Testis (tissue), 5 donors: ENCODE data around the gene PTGR2. TPM values are rescaled to one million over a fixed set of nuclear protein-coding genes. Genes with fewer than 3 reads are reported as not detected.

Experiments used
- DNase-seq: peaks from one replicate; pipeline ENCODE4 v3.0.0-alpha.2; 2019
- H3K27ac ChIP-seq, 2 donors: fragments of 200-600 bp; sonication (generic); one replicate each; pipeline ENCODE4 v1.5.1; 2019
- H3K27me3 ChIP-seq: fragments of 200-600 bp; sonication (generic); one replicate; pipeline ENCODE4 v1.5.1; 2019
- H3K36me3 ChIP-seq: fragments of 200-600 bp; sonication (generic); one replicate; pipeline ENCODE4 v1.5.1; 2017; ENCODE audit warnings: low read depth; ENCODE audit errors: missing control alignments
- H3K4me1 ChIP-seq: fragments of 200-600 bp; sonication (generic); one replicate; pipeline ENCODE4 v1.5.1; 2019
- H3K4me3 ChIP-seq, 2 donors: fragments of 200-600 bp; sonication (generic); one replicate each; pipeline ENCODE4 v1.5.1; 2017 to 2019
- H3K9me3 ChIP-seq: fragments of 200-600 bp; sonication (generic); one replicate; pipeline ENCODE4 v1.5.1; 2017
- POLR2A ChIP-seq: fragments of 450-650 bp; IDR thresholded peaks from one replicate; pipeline ENCODE4 v1.6.1; 2017; ENCODE audit warnings: antibody characterized with exemption, mild to moderate bottlenecking, moderate library complexity
- WGBS, 2 donors: methylation state at CpG; one replicate each; pipeline ENCODE4 v1.1.5; 2018; 5-methylcytosine and 5-hydroxymethylcytosine counted together
- intact Hi-C: fragments of 100-400 bp; cut with DNase I; formaldehyde crosslinking; loops from one replicate; pipeline ENCODE4 v1.15.1; 2023; ENCODE audit warnings: low total_unique reads
- long read RNA-seq, 2 donors: transcript quantifications; one replicate each; lab custom pipeline, GENCODE V29; 2026
- polyA plus RNA-seq: library from polyadenylated mRNA; stranded (reverse); fragments of 350-450 nt; fragmentation: Illumina TruSeq; extraction: RNeasy Lipid Tissue Mini Kit (QIAGEN cat#74804); gene quantifications from one replicate; pipeline ENCODE4 v1.2.3, GENCODE V29; 2014; ENCODE audit warnings: low read depth, low replicate concordance; ENCODE audit not compliant: insufficient read depth
- total RNA-seq, 2 donors: library from RNA; depleted of rRNA; stranded (reverse); fragments of >200 nt; gene quantifications; one replicate each; pipeline ENCODE4 v1.2.3, GENCODE V29; 2016
- TF ChIP-seq, protein P1 (sequence below), 3 experiments: fragments of 450-650 bp in 2 of 3; fragments of 200-600 bp in 1 of 3; sonication (generic) in 1 of 3; IDR thresholded peaks; one replicate each; pipeline ENCODE4 v1.5.1; 2016 to 2019; ENCODE audit warnings: antibody characterized with exemption in 3 of 3, mild to moderate bottlenecking in 2 of 3, moderate library complexity in 1 of 3

PTGR2 gene
- total RNA-seq (10 to 100 TPM; 19.1 to 19.4 TPM), polyA plus RNA-seq (11.8 TPM)
- long read RNA-seq, donor 1, partial matches to known transcripts: 0 of 6 reads
- long read RNA-seq, donor 1, other reads (novel, unspliced or antisense): 0 of 6 reads
- long read RNA-seq, donor 2: 0 reads

DNA sequence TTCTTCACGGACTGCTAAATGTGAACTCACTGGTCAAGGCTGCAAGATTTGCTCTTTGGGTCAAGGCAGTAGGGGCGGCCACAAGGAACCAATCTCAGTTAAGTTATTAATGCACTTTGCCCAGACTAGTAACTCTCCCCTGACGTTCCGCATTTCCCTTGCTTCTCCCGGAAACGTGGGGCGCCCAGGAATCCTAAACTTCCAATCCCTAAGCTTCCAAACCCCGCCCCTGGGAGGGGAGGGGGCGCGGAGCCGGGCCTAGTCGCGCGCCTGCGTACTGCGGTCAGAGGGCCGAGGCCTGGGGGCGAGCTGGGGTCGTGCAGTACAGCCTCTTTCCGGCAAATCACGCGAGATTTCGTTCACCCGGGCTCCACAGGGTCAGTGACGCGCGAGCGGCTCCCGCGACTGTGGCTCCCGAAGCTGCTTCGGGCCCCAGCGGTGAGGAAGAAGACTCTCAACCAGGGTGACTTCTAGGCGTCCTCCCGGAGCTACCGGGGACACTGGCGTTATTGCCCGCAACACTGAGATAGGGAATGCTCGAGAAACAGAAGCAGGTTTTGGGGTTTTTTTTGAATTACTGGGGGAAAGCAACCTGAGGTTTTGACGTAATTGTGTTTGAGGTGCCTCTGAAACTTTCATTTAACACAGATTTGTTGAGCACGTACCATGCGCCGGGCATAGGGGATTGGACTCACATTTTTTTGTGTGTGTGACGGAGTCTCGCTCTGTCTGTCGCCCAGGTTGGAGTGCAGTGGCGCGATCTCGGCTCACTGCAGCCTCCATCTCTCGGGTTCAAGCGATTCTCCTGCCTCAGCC lies at the start of gene PTGR2:
Gene PTGR2 (plus strand): TSS at position 265 of the 816 bp plus-strand sequence. CDS start 7,032 bp downstream, outside the sequence.
- H3K4me3 ChIP-seq: peak within 1 kb of the TSS; percentile 77 to 81
- intact Hi-C loops: no loop called here
- 1% methylated on average over 35 to 51 of the region's 51 CpGs for WGBS, 2 donors

DNA sequence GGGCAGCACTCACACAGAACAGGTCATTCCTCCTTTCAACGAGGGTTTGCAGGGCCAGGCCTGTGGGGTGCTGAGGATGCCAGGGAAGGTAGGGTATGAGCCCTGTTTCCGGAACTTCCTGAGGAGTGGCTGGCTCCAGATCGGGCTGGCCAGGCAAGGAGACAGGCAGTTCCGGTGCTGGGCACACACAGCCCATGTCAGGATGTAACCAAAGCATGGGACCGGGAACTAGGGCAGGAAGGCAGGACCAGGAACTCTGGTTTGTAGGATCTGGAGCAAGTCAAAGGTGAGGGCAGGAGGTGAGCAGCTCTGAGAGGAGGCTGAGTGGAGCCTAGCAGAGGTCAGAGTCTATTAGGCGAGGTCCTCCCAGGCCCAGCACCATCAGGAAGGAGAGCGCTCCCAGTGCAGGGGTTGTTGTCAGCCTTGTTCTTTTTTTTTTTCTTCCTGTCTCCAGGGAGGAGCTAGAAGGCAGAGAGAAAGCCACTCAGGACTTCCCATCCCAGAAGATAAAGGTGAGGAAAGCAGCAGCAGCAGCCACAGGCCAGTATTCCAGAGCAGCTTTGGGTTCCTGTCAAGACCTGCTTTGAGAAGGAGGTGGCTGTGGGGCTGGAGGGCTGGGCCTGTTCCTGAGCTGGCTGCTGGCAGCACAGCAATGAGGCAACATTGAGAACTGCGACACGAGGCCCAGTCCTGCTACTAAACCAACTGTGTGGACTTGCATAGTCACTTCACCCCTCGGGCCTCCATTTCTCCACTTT lies 49.0 kb upstream of the PTGR2 start:
- H3K27me3 ChIP-seq: no peaks in the 10 kb centered on the region
- no peak overlapping the region for H3K4me3 ChIP-seq
- TF ChIP-seq POLR2A: no peak
- TF ChIP-seq, protein P1, sequence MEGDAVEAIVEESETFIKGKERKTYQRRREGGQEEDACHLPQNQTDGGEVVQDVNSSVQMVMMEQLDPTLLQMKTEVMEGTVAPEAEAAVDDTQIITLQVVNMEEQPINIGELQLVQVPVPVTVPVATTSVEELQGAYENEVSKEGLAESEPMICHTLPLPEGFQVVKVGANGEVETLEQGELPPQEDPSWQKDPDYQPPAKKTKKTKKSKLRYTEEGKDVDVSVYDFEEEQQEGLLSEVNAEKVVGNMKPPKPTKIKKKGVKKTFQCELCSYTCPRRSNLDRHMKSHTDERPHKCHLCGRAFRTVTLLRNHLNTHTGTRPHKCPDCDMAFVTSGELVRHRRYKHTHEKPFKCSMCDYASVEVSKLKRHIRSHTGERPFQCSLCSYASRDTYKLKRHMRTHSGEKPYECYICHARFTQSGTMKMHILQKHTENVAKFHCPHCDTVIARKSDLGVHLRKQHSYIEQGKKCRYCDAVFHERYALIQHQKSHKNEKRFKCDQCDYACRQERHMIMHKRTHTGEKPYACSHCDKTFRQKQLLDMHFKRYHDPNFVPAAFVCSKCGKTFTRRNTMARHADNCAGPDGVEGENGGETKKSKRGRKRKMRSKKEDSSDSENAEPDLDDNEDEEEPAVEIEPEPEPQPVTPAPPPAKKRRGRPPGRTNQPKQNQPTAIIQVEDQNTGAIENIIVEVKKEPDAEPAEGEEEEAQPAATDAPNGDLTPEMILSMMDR (IDR thresholded peaks at IDR 0.05): no peak
- no peaks in the 10 kb centered on the region for H3K9me3 ChIP-seq
- H3K4me1 ChIP-seq: peaks cover 17% of the 10 kb centered on the region
- H3K36me3 ChIP-seq: no peaks in the 10 kb centered on the region
- 66 to 70% methylated on average over 10 of the region's 10 CpGs for WGBS, 2 donors
- DNase-seq: no peak
- intact Hi-C loops: no loop called here
- H3K27ac ChIP-seq: peak overlapping the region; percentile 7 to 84

More for the DNA sequence above, at the start of gene PTGR2:
- TF ChIP-seq, protein P1 (IDR thresholded peaks at IDR 0.05): peak in 1 of 3 experiments; percentile 32
- TF ChIP-seq POLR2A: peak; percentile 37
- peaks cover 6% of the 10 kb centered on the region for H3K4me1 ChIP-seq
- DNase-seq: peak; percentile 98
- H3K27ac ChIP-seq: peak within 1 kb of the TSS; percentile 92 to 97
- no peaks in the 10 kb centered on the region for H3K9me3 ChIP-seq
- H3K36me3 ChIP-seq: no peaks in the 10 kb centered on the region
- no peaks in the 10 kb centered on the region for H3K27me3 ChIP-seq

DNA sequence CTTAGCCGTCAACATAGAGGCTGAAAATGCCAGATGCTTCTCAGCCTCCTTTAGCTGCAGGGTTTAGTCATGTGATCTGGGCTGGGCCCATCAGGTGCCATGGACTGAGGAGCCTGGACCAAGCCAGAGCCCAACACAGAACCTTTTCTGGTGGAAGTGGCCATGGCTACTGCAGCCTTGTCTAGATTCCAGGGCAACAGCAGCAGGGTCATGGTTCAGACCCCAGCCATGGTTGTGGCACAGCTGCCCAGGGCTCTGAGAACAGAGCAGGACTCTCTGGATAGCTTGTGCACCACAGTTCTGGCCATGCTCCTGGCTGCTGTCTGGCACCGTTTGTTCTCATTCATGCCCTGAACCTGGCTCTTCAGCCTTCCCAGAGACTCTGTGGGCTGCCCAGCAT lies 47.0 kb upstream of the PTGR2 start:
- Histone ChIP-seq H3K27ac (no peak overlapping the region), H3K4me3 (no peak overlapping the region), H3K27me3 (no peaks in the 10 kb centered on the region), H3K4me1 (peaks cover 17% of the 10 kb centered on the region), H3K9me3 (no peaks in the 10 kb centered on the region), H3K36me3 (no peaks in the 10 kb centered on the region)
- DNase-seq: no peak
- TF ChIP-seq, protein P1 (IDR thresholded peaks at IDR 0.05): no peak
- no peak for TF ChIP-seq POLR2A
- intact Hi-C loops: no loop called here
- WGBS, 2 donors: 83 to 90% methylated on average over 2 of the region's 2 CpGs

DNA sequence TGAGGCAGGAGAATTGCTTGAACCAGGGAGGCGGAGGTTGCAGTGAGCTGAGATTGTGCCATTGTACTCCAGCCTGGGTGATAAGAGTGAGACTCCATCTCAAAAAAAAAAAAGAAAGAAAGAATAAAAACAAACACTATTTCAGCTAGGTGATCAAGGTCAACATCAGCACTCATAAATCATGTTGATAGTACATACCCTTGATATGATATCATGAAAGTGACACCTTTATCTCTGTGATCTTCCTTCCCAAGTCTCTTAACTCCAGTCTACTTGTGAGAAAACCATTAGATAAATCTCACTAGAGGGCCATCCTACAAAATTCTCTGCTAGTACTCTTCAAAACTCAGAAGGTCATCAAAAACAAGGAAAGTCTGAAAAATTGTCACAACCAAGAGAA lies 44.2 kb upstream of the PTGR2 start:
- intact Hi-C loops: no loop called here
- Histone ChIP-seq H3K36me3 (no peaks in the 10 kb centered on the region), H3K4me1 (peaks cover 4% of the 10 kb centered on the region), H3K4me3 (no peak overlapping the region), H3K9me3 (no peaks in the 10 kb centered on the region), H3K27ac (no peak overlapping the region), H3K27me3 (no peaks in the 10 kb centered on the region)
- no peak for TF ChIP-seq POLR2A
- TF ChIP-seq, protein P1 (IDR thresholded peaks at IDR 0.05): no peak
- 86 to 96% methylated on average over 1 of the region's 1 CpG for WGBS, 2 donors
- no peak for DNase-seq
